Endodermal cell (in vitro differentiated cells): ENCODE results near the gene SERPINA5. TPM values are rescaled to one million over a fixed set of nuclear protein-coding genes. Genes with fewer than 3 reads are reported as not detected.

Experiments used
- DNase-seq: peaks from one replicate; pipeline ENCODE4 v3.0.0-alpha.2; 2017
- H3K27ac ChIP-seq: 2 replicates; pipeline ENCODE4 v1.5.1; 2013; ENCODE audit warnings: mild to moderate bottlenecking, low read depth, low read length, moderate library complexity
- H3K27me3 ChIP-seq: 2 replicates; pipeline ENCODE4 v1.6.1; 2013; ENCODE audit warnings: mild to moderate bottlenecking, low read length, moderate library complexity; ENCODE audit not compliant: insufficient read depth, control insufficient read depth, poor library complexity, severe bottlenecking
- H3K36me3 ChIP-seq: 2 replicates; pipeline ENCODE4 v1.7.0; 2013; ENCODE audit warnings: mild to moderate bottlenecking, low read length, moderate library complexity; ENCODE audit not compliant: control insufficient read depth, insufficient read depth
- H3K4me1 ChIP-seq: one replicate; pipeline ENCODE4 v1.7.0; 2013; ENCODE audit warnings: low read length; ENCODE audit not compliant: control insufficient read depth, insufficient read depth
- H3K4me3 ChIP-seq: 2 replicates; pipeline ENCODE4 v1.5.1; 2013; ENCODE audit warnings: mild to moderate bottlenecking, low read length, moderate library complexity
- H3K9ac ChIP-seq: 2 replicates; pipeline ENCODE4 v1.6.1; 2013; ENCODE audit warnings: mild to moderate bottlenecking, low read length, moderate library complexity; ENCODE audit not compliant: poor library complexity, severe bottlenecking; ENCODE audit errors: extremely low read depth
- H3K9me3 ChIP-seq: 2 replicates; pipeline ENCODE4 v1.6.1; 2013; ENCODE audit warnings: mild to moderate bottlenecking, low read length, moderate library complexity; ENCODE audit not compliant: control insufficient read depth
- H3K27ac Mint-ChIP-seq: 2 replicates; pipeline ENCODE4 v1.8.0; 2020; ENCODE audit warnings: mixed read lengths
- H3K27me3 Mint-ChIP-seq: 2 replicates; pipeline ENCODE4 v1.8.0; 2021; ENCODE audit warnings: mild to moderate bottlenecking, mixed read lengths; ENCODE audit not compliant: insufficient read depth
- H3K36me3 Mint-ChIP-seq: 2 replicates; pipeline ENCODE4 v1.8.0; 2020; ENCODE audit warnings: low read depth, mixed read lengths
- H3K4me1 Mint-ChIP-seq: 2 replicates; pipeline ENCODE4 v1.8.0; 2020; ENCODE audit warnings: mixed read lengths
- H3K4me3 Mint-ChIP-seq: 2 replicates; pipeline ENCODE4 v1.8.0; 2020; ENCODE audit warnings: mild to moderate bottlenecking, moderate library complexity, mixed read lengths
- H3K9me3 Mint-ChIP-seq: 2 replicates; pipeline ENCODE4 v1.8.0; 2020; ENCODE audit warnings: mild to moderate bottlenecking, mixed read lengths
- WGBS, 2 experiments: methylation state at CpG; one replicate each; pipeline versions ENCODE4 v1.1.5 to v1.1.7; 2013; ENCODE audit warnings: missing lambda C conversion rate in 2 of 2, mixed read lengths in 1 of 2; ENCODE audit not compliant: insufficient coverage in 1 of 2, insufficient read length in 1 of 2; 5-methylcytosine and 5-hydroxymethylcytosine counted together
- total RNA-seq, 2 donors: library from RNA; stranded (reverse); fragmentation: NEBNext Ultra II Directional in 1 of 2; extraction: Animal tissue kit (Norgen Biotek cat#: 25700) in 1 of 2; gene quantifications; 2 replicates in 1 of 2; 3 replicates in 1 of 2; pipeline ENCODE4 v1.2.1, GENCODE V29; 2021
- TF ChIP-seq, protein P1 (sequence below): fragments of 200-600 bp; sonication (generic); conservative IDR thresholded peaks from 2 replicates; pipeline ENCODE4 v1.5.0; 2021; ENCODE audit warnings: antibody characterized with exemption, mild to moderate bottlenecking

The SERPINA5 gene
- total RNA-seq, 2 donors from 2014 or later = 1.5 to 2.8 TPM

GRCh38 chr14:94631050-94631449 is 49.8 kb downstream of the SERPINA5 start:
- no peak overlapping the region for H3K4me3 ChIP-seq
- H3K27ac ChIP-seq = no peak overlapping the region
- no peaks in the 10 kb centered on the region for H3K36me3 ChIP-seq
- H3K4me1 Mint-ChIP-seq = no peaks in the 10 kb centered on the region
- H3K9me3 ChIP-seq = no peaks in the 10 kb centered on the region
- no peak overlapping the region for H3K9ac ChIP-seq
- H3K36me3 Mint-ChIP-seq = no peaks in the 10 kb centered on the region
- H3K27ac Mint-ChIP-seq = no peak overlapping the region
- H3K9me3 Mint-ChIP-seq = no peaks in the 10 kb centered on the region
- TF ChIP-seq, protein P1, sequence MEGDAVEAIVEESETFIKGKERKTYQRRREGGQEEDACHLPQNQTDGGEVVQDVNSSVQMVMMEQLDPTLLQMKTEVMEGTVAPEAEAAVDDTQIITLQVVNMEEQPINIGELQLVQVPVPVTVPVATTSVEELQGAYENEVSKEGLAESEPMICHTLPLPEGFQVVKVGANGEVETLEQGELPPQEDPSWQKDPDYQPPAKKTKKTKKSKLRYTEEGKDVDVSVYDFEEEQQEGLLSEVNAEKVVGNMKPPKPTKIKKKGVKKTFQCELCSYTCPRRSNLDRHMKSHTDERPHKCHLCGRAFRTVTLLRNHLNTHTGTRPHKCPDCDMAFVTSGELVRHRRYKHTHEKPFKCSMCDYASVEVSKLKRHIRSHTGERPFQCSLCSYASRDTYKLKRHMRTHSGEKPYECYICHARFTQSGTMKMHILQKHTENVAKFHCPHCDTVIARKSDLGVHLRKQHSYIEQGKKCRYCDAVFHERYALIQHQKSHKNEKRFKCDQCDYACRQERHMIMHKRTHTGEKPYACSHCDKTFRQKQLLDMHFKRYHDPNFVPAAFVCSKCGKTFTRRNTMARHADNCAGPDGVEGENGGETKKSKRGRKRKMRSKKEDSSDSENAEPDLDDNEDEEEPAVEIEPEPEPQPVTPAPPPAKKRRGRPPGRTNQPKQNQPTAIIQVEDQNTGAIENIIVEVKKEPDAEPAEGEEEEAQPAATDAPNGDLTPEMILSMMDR = no peak
- peaks cover 50% of the 10 kb centered on the region for H3K27me3 Mint-ChIP-seq
- peaks cover 23% of the 10 kb centered on the region for H3K27me3 ChIP-seq
- H3K4me1 ChIP-seq = no peaks in the 10 kb centered on the region
- 83 to 100% methylated on average over 1 of the region's 1 CpG for WGBS, 2 experiments
- no peak for DNase-seq
- H3K4me3 Mint-ChIP-seq = no peak overlapping the region

GRCh38 chr14:94631536-94632304 is 50.5 kb downstream of the SERPINA5 start:
- Histone ChIP-seq H3K27me3 (peaks cover 23% of the 10 kb centered on the region), H3K4me3 (no peak overlapping the region), H3K36me3 (no peaks in the 10 kb centered on the region), H3K9ac (no peak overlapping the region), H3K27ac (no peak overlapping the region), H3K9me3 (no peaks in the 10 kb centered on the region), H3K4me1 (no peaks in the 10 kb centered on the region)
- WGBS, 2 experiments = 90 to 94% methylated on average over 3 to 7 of the region's 7 CpGs
- no peak for DNase-seq
- no peaks in the 10 kb centered on the region for H3K9me3 Mint-ChIP-seq
- H3K36me3 Mint-ChIP-seq = no peaks in the 10 kb centered on the region
- no peaks in the 10 kb centered on the region for H3K4me1 Mint-ChIP-seq
- H3K4me3 Mint-ChIP-seq = no peak overlapping the region
- peaks cover 51% of the 10 kb centered on the region for H3K27me3 Mint-ChIP-seq
- H3K27ac Mint-ChIP-seq = no peak overlapping the region
- TF ChIP-seq, protein P1 = no peak

- H3K27ac Mint-ChIP-seq = no peak overlapping the region
- H3K27me3 Mint-ChIP-seq = peaks cover 48% of the 10 kb centered on the region
- Histone ChIP-seq H3K27me3 (peaks cover 23% of the 10 kb centered on the region), H3K9me3 (no peaks in the 10 kb centered on the region), H3K9ac (no peak overlapping the region), H3K27ac (no peak overlapping the region), H3K36me3 (no peaks in the 10 kb centered on the region), H3K4me1 (no peaks in the 10 kb centered on the region), H3K4me3 (no peak overlapping the region)
- no peaks in the 10 kb centered on the region for H3K9me3 Mint-ChIP-seq
- no peak for DNase-seq
- no peaks in the 10 kb centered on the region for H3K4me1 Mint-ChIP-seq
- WGBS, 2 experiments = 84 to 86% methylated on average over 3 to 4 of the region's 4 CpGs
- H3K4me3 Mint-ChIP-seq = no peak overlapping the region
- TF ChIP-seq, protein P1 = no peak
- no peaks in the 10 kb centered on the region for H3K36me3 Mint-ChIP-seq
Measured at GRCh38 chr14:94632305-94632590, 51.0 kb downstream of the SERPINA5 start.
